Fibroblast of lung (primary cell): ENCODE results near the gene TNPO3. TPM values are rescaled to one million over a fixed set of nuclear protein-coding genes. Genes with fewer than 3 reads are reported as not detected.

Experiments used
- DNase-seq, 2 donors: peaks; one replicate each; pipeline versions ENCODE4 v3.0.0 to v3.0.0-alpha.2; 2010; ENCODE audit warnings: low read depth in 2 of 2
- H2AFZ ChIP-seq: 2 replicates; pipeline ENCODE4 v1.5.1; 2012; ENCODE audit warnings: low read length, control low read depth, inconsistent platforms
- H3K27ac ChIP-seq: 2 replicates; pipeline ENCODE4 v1.5.1; 2011; ENCODE audit warnings: low read length, control low read depth; ENCODE audit not compliant: insufficient read depth
- H3K27me3 ChIP-seq: 2 replicates; pipeline ENCODE4 v1.5.1; 2011; ENCODE audit warnings: mild to moderate bottlenecking, low read length; ENCODE audit not compliant: control insufficient read depth, insufficient read depth
- H3K36me3 ChIP-seq: 2 replicates; pipeline ENCODE4 v1.5.1; 2011; ENCODE audit warnings: low read length; ENCODE audit not compliant: control insufficient read depth, insufficient read depth
- H3K4me1 ChIP-seq: 2 replicates; pipeline ENCODE4 v1.5.1; 2011; ENCODE audit warnings: low read length; ENCODE audit not compliant: control insufficient read depth, insufficient read depth; ENCODE audit errors: extremely low read depth
- H3K4me2 ChIP-seq: 2 replicates; pipeline ENCODE4 v1.5.1; 2011; ENCODE audit warnings: low read length, control low read depth; ENCODE audit not compliant: insufficient read depth; ENCODE audit errors: extremely low read depth
- H3K4me3 ChIP-seq, 4 experiments: fragments of 200-600 bp in 1 of 4; sonication (generic) in 1 of 4; replicated peaks in 1 of 4; 2 replicates each; pipeline ENCODE4 v1.5.1; 2011 to 2016; ENCODE audit warnings: low read length in 4 of 4, low read depth in 3 of 4, mild to moderate bottlenecking in 3 of 4, control low read depth in 2 of 4, inconsistent platforms in 1 of 4, mixed read lengths in 1 of 4; ENCODE audit not compliant: insufficient read depth in 1 of 4; ENCODE audit errors: control extremely low read depth in 1 of 4
- H3K79me2 ChIP-seq: 2 replicates; pipeline ENCODE4 v1.5.1; 2012; ENCODE audit warnings: mild to moderate bottlenecking, low read length, inconsistent platforms; ENCODE audit not compliant: control insufficient read depth, insufficient read depth
- H3K9ac ChIP-seq: 2 replicates; pipeline ENCODE4 v1.5.1; 2011; ENCODE audit warnings: mild to moderate bottlenecking, low read length, control low read depth; ENCODE audit not compliant: insufficient read depth
- H3K9me3 ChIP-seq: 2 replicates; pipeline ENCODE4 v1.5.1; 2012; ENCODE audit warnings: low read depth, low read length; ENCODE audit not compliant: control insufficient read depth, insufficient read depth
- H4K20me1 ChIP-seq: 2 replicates; pipeline ENCODE4 v1.5.1; 2011; ENCODE audit warnings: low read length; ENCODE audit not compliant: control insufficient read depth, insufficient read depth; ENCODE audit errors: extremely low read depth
- EZH2 ChIP-seq: IDR thresholded peaks from 2 replicates; pipeline ENCODE4 v1.5.1; 2012; ENCODE audit warnings: low read length, control low read depth, mild to moderate bottlenecking; ENCODE audit errors: missing control alignments
- polyA plus RNA-seq, 2 donors: library from polyadenylated mRNA; depleted of rRNA in 1 of 2; stranded (reverse) in 1 of 2; unstranded in 1 of 2; fragments of >200 nt; gene quantifications; 2 replicates each; pipeline ENCODE4 v1.2.1, GENCODE V29; 2011 to 2012; ENCODE audit warnings: missing spikeins in 1 of 2
- total RNA-seq: library from RNA; depleted of rRNA; stranded (reverse); fragments of >200 nt; gene quantifications from 2 replicates; pipeline ENCODE4 v1.2.1, GENCODE V29; 2014
- TF ChIP-seq, protein P1 (sequence below), 2 donors: IDR thresholded peaks in 1 of 2; conservative IDR thresholded peaks in 1 of 2; 1 replicate in 1 of 2; 2 replicates in 1 of 2; pipeline ENCODE4 v1.5.1; 2011 to 2012; ENCODE audit warnings: low read length in 2 of 2, control low read depth in 1 of 2, inconsistent platforms in 1 of 2, low read depth in 1 of 2, mild to moderate bottlenecking in 1 of 2

Gene TNPO3
- total and polyA plus RNA-seq, 2 donors (not counting 1 experiment from before 2014, with no cell fraction given): 39.1 to 73.5 TPM

DNA sequence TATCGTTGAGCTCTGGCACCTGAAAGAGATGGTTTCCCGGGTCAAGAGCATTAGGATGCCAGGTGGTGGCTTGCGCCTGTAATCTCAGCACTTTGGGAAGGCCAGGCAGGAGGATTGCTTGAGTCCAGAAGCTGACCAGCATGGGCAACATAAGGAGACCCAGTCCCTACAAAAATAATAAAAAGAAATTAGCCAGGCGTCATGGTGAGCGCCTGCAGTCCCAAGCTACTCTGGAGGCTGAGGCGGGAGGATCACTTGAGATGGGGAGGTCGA is 138.3 kb downstream of the TNPO3 start:
- no peak overlapping the region for H3K4me3 ChIP-seq

DNA sequence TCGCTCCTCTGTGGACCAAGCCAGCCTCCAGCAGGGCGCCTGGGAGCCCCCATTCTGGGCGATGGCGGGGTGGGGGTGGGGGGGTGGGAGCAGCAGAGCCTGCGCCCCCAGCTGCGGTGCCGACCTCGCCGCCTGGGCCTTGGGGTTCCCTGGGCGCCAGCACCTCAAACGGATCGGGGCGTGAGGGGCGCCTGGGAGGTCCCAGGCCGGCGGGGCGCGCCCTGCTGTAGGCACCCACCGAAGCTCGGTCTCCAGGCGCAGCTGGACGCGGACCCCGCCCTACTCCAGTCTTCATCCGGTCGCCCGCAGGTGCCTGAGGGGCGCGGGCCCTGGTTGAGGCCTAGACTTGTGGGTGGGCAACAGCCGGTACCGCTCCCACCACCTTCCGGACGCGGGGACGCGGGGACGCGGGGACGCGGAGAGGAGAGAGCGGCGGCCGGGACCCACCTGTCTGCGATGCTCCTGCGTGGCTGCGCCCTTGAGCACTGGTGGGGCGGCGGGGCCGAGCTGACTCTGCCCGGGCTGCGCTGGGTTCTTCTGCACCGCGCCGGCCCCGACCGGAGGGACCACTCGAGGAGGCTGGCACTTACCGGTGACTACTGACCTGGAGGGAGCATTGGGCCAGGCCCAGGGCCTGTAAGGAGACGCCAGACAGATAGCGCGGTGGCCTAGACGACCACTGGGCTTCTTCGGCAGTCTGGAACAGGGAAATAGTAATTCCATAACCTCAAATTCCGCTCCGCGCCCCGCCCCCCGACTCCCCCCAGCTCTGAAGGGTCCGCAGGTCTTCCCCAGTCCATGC is 138.9 kb downstream of the TNPO3 start:
- Histone ChIP-seq H3K9ac (no peak overlapping the region), H3K27me3 (peaks cover 44% of the 10 kb centered on the region), H2AFZ (no peak overlapping the region), H3K4me2 (no peak overlapping the region), H3K4me3 (no peak overlapping the region), H3K36me3 (no peaks in the 10 kb centered on the region), H3K9me3 (no peaks in the 10 kb centered on the region), H3K79me2 (no peaks in the 10 kb centered on the region), H3K27ac (no peak overlapping the region), H3K4me1 (no peaks in the 10 kb centered on the region), H4K20me1 (no peaks in the 10 kb centered on the region)
- no peak for TF ChIP-seq EZH2
- TF ChIP-seq, protein P1, sequence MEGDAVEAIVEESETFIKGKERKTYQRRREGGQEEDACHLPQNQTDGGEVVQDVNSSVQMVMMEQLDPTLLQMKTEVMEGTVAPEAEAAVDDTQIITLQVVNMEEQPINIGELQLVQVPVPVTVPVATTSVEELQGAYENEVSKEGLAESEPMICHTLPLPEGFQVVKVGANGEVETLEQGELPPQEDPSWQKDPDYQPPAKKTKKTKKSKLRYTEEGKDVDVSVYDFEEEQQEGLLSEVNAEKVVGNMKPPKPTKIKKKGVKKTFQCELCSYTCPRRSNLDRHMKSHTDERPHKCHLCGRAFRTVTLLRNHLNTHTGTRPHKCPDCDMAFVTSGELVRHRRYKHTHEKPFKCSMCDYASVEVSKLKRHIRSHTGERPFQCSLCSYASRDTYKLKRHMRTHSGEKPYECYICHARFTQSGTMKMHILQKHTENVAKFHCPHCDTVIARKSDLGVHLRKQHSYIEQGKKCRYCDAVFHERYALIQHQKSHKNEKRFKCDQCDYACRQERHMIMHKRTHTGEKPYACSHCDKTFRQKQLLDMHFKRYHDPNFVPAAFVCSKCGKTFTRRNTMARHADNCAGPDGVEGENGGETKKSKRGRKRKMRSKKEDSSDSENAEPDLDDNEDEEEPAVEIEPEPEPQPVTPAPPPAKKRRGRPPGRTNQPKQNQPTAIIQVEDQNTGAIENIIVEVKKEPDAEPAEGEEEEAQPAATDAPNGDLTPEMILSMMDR (conservative IDR thresholded peaks at IDR 0.05 in 1 of 2, IDR thresholded peaks at IDR 0.05 in 1 of 2; ENCODE audit: low read depth in 1 of 2, low read length in 2 of 2): no peak
- no peak for DNase-seq

More for the DNA sequence above, 138.3 kb downstream of the TNPO3 start:
- Histone ChIP-seq H3K36me3 (no peaks in the 10 kb centered on the region), H3K9me3 (no peaks in the 10 kb centered on the region), H3K9ac (no peak overlapping the region), H3K27me3 (peaks cover 44% of the 10 kb centered on the region), H4K20me1 (no peaks in the 10 kb centered on the region), H3K27ac (no peak overlapping the region), H3K79me2 (no peaks in the 10 kb centered on the region), H2AFZ (no peak overlapping the region), H3K4me2 (no peak overlapping the region), H3K4me1 (no peaks in the 10 kb centered on the region)
- TF ChIP-seq, protein P1 (conservative IDR thresholded peaks at IDR 0.05 in 1 of 2, IDR thresholded peaks at IDR 0.05 in 1 of 2; ENCODE audit: low read depth in 1 of 2, low read length in 2 of 2): no peak
- no peak for TF ChIP-seq EZH2
- DNase-seq: no peak

DNA sequence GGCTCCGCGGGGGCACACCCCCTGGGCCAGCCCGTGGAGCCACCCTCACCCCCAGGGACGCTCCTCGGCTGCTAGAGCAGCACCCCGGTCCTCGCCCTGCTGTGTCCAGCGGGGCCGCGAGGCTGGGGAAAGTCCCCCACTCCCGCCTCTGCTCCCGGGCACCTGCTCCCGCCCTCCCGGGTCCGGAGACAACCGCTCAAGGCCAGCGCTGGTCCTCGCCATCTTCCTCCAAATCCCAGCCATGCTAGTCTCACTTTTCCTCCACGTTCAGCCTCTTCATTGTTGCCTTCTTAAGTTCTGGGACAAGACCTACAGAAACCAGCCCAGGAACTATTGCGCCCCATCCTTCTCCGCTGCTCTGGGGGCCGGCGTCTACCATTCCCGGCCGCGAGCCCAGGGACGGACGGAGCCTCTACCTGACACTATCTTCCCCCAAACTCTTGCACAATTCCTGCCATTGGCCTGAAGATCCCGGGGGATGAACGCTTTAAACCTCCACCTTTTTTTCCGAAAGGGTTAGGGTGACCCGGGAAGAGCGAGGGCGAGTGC is 139.6 kb downstream of the TNPO3 start:
- no peak overlapping the region for H3K4me3 ChIP-seq
- DNase-seq: no peak
- no peaks in the 10 kb centered on the region for H3K79me2 ChIP-seq
- no peaks in the 10 kb centered on the region for H3K4me1 ChIP-seq
- peaks cover 38% of the 10 kb centered on the region for H3K27me3 ChIP-seq
- peak; percentile 75 for TF ChIP-seq EZH2
- TF ChIP-seq, protein P1 (conservative IDR thresholded peaks at IDR 0.05 in 1 of 2, IDR thresholded peaks at IDR 0.05 in 1 of 2; ENCODE audit: low read depth in 1 of 2, low read length in 2 of 2): no peak
- H3K9me3 ChIP-seq: no peaks in the 10 kb centered on the region
- H2AFZ ChIP-seq: no peak overlapping the region
- H3K36me3 ChIP-seq: no peaks in the 10 kb centered on the region
- no peak overlapping the region for H3K4me2 ChIP-seq
- H3K27ac ChIP-seq: no peak overlapping the region
- H4K20me1 ChIP-seq: no peaks in the 10 kb centered on the region
- no peak overlapping the region for H3K9ac ChIP-seq
